ENCODE data around the gene PCYT1A.
A peak's percentile ranks its signal among the peaks of the same experiment; 100 is the strongest.
"Not testable (repeated sequence)": the region's sequence is repeated elsewhere in the genome, so short reads cannot be mapped to it uniquely, and the experiment has no call there.

PCYT1A gene

DNA sequence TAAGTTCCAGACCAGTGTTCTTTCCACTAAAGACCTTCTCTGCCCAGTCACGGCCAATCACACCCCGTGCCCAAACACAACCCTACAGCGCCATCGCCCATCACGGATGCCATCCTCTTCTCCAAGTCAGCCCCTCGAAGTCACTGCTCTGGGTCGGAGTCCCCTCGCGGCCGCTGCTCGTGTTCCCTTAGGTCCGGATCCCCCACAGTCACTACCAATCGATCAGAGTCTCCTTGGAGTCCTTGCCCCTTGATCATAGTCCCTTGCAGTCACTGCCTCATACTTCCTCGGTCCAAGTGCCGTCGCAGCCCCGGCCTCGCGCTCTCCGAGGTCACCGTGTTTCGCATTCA lies 461 bp downstream of the PCYT1A start:
- DNase-seq (ENCODE audit: low spot score), result no peak

DNA sequence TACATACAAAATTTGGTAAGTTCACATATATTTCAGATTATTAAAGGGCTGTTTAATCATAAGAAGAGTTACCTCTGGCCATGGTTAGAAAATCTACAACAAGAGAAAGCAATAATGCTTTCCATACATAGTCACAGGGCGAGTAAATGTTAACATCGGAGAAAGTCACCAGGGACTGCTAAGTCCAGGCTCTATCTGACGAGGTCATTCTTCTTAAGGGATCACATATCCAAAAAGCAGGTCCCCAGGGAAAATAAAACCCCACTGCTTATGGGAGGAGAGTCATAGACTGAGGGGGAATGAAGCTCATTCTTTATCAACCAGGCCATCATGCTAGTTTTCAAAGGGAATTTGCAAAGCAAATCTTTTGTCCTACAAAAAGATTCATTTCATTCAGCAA lies 3.1 kb downstream of the PCYT1A start:
- DNase-seq (ENCODE audit: low spot score), result no peak

DNA sequence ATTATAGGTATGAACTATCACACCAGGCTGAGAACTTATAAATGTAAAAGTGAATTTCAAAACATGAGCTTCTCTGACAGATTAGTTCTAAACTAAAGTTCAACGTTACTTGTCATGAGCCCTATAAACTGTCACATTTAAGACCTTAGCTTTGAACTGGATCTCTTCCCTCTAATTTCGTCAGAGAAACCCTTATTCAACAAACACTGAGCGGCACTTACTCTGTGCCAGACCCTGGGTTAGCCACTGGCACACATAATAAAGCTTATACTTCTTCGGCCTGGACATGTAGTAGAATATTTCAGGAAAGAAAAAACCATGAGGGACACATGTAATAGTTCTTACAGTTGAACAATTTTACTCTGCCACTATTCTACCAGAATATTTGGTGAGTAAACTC lies 5.6 kb downstream of the PCYT1A start:
- no peak for DNase-seq (ENCODE audit: low spot score)

DNA sequence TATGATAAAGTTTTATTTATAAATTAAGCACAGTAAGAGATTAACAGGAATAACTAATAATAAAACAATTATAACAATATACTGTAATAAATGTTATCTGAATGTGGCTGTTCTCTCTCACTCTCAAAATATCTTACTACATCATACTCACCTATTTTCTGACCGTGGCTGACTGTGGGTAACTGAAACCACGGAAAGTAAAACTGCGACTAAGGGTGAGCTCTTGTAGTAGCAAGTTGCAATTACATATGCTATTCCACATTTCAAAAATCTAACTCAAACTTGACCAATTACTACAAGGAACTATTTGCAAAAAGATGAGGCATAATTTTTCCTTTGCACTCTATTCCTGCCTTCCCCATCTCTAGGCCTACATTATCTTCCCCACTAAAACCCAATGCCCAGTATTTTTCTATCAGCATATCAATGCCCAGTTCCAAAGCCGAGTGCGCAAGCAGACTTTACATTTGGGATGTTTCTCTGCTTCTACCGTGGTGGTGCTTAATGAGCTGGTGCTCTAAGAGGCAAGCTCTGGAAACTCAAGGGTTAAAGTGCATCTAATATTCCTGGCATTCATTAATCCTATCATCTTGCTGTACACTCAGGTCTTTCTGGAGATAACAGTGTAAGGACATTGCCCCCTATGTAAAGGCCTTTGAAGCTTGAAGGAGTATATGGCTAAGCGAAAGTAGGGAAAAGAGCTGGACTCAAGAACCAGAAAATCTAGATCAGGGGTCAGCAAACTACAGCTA lies 6.7 kb downstream of the PCYT1A start:
- DNase-seq (ENCODE audit: low spot score), result no peak

DNA sequence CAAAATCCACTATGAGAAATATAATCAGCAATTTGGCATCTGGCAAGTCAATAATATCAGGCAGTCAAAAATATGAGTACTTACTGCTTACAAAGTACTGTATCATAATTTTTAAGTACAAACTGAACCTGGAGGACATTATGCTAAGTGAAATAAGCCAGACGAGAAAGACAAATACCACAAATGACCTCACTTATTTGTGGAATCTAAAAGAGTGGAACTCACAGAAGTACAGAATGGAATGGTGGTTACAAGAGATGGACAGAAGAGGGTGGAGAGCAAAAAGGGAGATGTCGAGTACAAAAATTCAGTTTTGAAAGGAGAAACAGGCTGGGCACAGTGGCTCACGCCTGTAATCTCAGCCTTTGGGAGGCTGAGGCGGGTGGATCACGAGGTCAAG lies 12.4 kb downstream of the PCYT1A start:
- no peak for DNase-seq (ENCODE audit: low spot score)

DNA sequence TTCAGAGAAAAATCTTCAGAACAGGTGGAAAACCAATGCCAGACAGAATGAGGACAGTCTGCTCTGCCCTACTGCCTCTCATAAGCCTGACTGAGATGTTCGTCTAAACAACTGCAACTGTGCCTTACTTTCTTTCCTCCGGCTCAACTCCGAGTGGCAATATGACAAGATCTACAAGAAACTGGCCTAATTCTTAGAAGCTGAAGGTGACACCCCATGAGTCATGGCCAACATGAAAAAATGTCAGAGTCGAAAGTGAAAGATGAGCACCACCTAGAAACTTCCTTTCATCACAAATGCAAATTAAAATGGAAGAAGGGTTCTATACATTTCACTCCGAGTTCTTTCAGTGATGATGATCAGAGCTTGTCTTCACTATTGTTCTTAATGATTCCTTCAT lies 12.9 kb downstream of the PCYT1A start:
- DNase-seq (ENCODE audit: low spot score), result no peak

DNA sequence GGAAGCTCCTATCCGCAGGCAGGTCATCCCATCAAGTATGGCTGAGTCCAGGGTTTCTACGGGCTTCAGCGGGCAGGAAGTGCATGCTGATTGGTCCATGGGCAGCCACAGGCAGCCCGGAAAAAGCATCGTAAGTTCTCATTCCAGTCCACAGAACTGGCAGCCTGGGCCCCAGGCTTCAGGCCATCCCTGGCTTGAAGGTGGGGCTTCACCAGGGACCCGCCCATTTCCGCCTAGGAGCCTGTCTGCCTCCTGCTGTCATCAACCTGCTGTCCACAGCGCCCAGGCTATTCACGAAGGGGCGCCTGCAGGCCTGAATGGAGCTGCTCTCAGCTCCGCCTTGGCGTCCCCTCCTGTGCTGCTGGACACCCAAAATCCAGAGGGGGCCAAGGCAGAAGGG lies 13.9 kb downstream of the PCYT1A start:
- no peak for DNase-seq (ENCODE audit: low spot score)

DNA sequence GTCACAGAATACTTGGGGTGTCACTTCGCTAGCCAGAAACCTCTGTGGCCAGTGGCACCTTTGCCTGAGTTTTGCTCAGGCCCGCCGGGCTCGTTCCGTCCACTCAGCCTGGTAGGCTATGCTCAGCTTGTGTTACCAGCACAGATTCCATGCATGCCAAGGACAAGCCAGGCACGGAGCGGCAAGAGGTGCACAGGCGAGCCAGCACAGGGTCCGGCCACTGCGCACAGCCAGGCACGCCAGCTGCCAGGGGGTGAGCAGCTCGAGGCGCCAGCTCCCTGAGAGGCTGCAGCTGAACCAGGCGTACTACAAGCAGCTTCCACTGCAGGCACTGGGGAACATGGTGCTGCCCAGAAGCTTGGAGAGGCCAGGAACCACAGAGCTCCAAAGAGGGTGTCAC lies 14.7 kb downstream of the PCYT1A start:
- DNase-seq (ENCODE audit: low spot score), result no peak

DNA sequence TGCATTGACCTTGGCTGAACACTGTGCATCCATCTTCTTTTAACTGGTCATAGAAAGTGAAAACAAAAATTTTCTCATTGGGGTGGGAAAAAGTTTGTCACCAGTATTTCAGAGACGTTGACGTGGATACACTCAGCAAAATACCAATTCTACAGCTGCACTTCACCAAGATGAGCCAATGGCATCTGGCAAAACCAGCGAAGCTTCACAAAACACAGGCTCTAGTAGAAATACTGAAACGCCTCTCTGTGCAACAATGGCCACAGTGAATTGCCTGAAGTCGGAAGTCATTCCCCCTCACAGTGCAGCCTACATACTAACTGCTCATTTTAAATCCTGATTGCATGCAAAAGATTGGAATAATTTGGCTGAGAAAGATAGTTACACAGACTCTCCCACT lies 17.0 kb downstream of the PCYT1A start:
- no peak for DNase-seq (ENCODE audit: low spot score)

DNA sequence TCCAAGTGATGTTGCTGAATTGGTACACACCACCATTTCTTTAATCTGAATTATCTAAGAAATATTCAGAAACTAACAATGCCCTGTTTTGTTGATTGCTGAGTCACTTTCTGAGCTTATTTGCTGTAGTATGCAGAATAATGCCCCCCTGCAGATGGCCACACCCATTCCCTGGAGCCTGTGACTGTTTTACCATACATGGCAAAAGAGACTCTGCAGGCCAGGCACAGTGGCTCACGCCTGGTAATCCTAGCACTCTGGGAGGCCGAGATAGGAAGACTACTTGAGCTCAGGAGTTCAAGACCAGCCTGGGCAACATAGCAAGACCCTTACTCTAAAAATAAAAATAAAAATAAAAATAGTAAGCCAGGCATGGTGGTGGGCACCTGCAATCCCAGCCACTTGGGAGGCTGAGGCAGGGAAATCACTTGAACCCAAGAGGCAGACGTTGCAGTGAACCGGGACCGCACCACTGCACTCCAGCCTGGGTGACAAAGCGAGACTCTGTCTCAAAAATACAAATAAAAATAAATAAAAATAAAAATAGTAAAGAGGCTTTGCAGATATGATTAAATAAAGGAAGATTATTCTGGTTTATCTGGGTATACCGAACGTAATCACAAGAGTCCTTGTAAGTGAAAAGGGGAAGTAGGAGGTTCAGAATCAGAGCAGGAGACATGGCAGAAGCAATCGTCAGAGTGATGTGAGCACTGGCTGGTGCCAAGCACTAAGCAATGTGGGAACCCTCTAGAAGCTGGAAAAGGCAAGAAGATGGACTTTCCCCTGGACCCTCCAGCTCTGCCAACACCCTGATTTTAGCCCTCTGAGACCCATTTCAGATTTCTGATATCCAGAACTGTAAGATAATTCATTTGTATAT lies 19.0 kb downstream of the PCYT1A start:
- peak; percentile 56 for DNase-seq (ENCODE audit: low spot score)

DNA sequence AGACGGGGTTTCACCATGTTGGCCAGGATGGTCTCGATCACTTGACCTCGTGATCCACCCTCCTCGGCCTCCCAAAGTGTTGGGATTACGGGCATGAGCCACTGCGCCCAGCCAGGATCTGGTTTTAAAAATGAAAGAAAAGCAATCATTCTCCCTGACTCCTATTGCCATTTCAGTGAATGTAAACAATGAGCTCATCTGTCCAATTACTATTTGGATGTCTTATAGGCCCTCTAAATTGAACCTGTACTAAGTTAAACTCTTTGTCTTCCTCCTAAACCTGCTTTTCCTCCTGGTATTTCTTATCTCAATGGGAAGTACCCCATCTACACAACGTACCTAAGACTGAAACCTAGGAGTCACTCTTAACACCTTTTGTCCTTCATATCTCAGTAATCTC lies 23.7 kb downstream of the PCYT1A start:
- DNase-seq (ENCODE audit: low spot score), result no peak

DNA sequence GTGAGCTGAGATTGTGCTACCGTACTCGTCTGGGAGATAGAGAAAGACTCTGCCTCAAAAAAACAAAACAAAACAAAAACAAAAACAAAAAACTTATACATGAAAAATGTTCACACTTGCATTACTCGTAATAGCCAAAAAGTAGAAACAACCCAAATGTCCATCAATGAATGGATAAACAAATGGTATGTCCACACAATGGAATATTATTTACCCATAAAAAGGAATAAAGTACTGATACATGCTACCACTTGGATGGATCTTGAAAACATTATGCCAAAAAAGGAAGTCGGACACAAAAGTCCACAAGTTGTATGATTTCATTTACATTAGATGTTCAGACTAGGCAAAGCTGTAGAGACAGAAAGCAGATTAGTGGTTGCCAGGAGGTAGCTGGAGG lies 26.7 kb downstream of the PCYT1A start:
- no peak for DNase-seq (ENCODE audit: low spot score)

DNA sequence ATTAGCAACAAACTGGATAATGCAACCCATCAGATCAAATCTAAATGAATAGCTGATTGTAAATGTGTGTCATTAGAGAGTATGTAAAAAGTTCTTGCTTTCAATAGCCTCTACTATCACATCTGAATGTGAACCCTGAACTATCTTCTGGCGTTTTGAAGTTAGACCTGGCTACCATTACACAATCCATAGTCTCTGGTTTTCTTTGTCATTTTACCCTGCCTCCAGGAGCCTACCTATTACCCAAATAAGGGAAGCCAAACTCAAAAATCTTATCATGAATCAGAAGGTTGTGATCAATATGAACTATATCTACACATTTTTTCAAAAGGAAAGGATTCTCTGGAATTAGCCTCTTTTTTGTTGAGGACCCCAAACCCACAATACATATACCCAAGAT lies 31.8 kb downstream of the PCYT1A start:
- no peak for DNase-seq (ENCODE audit: low spot score)

DNA sequence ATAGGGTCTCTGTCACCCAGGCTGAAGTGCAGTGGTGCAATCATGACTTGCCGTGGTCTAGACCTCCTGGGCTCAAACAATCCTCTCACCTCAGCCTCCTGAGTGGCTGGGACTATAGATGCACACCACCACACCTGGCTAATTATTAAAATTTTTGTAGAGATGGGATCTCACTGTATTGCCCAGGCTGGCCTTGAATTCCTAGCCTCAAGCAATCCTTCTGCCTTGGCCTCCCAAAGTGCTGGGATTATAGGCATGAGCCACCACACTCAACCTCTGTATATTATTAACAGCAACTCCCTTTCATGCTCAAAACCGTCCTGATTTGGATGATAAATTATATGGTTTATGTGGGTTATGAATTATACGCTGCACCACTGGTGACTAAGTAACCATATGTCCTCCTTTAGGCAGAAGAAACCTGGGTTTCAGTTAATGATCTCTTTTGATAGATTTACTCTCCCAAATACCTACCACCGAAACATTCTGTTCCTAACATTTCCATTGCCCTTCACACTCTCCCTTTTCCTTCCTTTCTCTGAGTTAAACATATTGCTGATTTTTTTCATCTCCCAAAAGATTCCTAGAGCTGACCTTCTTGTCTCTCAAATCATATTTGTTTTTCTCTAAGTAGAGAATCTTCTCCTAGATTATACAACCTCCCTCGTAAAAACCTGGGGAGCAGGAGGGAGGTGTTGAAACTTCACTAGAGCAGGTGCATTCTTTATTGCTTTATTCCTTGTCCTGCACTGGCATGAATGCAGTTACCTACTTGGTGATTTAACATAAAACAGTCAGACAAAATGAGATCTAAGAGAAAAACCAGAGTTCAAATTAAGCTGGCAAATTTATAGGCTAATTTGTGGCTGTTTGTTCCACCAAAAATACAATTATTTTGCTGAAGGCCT lies 32.9 kb downstream of the PCYT1A start:
- DNase-seq (ENCODE audit: low spot score), result no peak

DNA sequence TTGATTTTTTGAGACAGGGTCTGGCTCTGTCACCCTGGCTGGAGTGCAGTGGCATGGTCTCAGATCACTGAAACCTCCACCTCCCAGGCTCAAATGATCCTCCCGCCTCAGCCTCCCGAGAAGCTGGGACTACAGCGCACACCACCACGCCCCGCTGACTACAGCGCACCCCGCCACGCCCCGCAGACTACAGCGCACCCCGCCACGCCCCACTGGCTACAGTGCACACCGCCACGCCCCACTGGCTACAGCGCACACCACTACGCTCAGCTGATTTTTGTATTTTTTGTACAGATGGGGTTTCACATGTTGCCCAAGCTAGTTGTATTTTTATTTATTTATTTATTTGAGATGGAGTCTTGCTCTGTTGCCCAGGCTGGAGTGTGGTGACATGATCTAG lies 35.6 kb downstream of the PCYT1A start:
- no peak for DNase-seq (ENCODE audit: low spot score)

DNA sequence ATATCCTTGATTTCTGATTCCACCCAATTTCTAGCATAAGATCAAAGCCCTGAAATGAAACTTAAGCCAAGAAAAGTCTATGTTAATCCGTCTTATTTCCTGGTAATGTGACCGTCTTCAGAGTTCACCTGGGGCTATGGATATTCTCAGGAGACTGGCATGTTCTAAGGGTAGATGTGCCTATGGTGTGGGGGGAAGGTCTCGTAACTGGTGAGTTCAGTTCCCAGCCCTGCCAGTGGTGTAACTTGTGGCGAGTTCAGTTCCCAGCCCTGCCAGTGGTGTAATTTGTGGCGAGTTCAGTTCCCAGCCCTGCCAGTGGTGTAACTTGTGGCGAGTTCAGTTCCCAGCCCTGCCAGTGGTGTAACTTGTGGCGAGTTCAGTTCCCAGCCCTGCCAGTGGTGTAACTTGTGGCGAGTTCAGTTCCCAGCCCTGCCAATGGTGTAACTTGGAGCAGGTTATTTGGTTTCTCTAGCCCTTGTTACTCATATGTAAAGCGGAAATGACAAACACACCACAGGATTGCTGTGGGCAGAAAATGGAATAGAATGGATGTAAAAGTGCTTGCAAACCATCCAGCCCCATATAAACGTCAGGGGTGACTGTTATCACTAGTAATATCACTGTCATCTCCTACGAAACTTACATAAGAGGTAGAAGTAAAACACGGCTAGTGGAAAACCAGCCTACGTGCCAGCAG lies 40.8 kb downstream of the PCYT1A start:
- no peak for DNase-seq (ENCODE audit: low spot score)

DNA sequence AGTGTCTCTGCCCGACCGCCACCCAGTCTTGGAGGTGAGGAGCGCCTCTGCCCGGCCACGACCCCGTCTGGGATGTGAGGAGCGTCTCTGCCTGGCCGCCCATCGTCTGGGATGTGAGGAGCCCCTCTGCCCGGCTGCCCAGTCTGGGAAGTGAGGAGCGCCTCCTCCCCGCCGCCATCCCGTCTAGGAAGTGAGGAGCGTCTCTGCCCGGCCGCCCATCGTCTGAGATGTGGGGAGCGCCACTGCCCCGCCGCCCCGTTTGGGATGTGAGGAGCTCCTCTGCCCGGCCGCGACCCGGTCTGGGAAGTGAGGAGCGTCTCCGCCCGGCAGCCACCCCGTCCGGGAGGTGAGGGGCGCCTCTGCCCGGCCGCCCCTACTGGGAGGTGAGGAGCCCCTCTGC lies 43.4 kb downstream of the PCYT1A start:
- not testable (repeated sequence) for DNase-seq (ENCODE audit: low spot score)

DNA sequence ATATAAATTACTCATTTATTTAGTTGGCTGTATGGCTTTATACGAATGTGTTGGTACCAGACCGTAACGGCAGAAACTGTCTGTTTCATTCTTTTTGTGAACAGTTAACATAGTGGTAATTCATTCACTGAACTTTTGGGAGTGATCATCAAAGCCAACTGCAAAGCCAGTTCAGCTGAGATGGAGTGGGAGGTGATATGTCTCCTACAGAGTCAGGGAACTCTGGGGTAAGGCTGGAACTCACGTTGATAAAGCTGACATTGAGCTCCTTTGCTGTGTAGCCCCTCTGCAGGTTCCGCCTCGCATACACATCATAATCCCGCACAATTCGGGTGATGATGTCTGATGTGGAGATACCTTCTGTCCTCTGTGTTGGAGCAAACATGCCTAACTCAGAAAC lies 45.8 kb downstream of the PCYT1A start:
- no peak for DNase-seq (ENCODE audit: low spot score)

DNA sequence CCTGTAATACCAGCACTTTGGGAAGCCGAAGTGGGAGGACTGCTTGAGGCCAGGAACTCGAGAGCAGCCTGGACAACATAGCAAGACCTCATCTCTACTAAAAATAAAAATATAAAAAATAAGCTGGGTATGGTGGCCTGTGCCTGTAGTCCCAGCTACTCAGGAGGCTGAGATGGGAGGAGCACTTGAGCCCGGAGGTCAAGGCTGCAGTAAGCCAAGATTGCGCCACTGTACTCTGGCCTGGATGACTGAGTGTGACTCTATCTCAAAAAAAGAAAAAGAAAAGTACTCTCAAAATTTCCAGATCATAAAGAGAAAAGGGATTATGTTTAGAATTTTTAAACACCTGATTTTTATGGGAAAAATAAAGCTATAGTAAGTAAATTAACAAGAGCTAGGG lies 47.1 kb downstream of the PCYT1A start:
- DNase-seq (ENCODE audit: low spot score), result no peak

DNA sequence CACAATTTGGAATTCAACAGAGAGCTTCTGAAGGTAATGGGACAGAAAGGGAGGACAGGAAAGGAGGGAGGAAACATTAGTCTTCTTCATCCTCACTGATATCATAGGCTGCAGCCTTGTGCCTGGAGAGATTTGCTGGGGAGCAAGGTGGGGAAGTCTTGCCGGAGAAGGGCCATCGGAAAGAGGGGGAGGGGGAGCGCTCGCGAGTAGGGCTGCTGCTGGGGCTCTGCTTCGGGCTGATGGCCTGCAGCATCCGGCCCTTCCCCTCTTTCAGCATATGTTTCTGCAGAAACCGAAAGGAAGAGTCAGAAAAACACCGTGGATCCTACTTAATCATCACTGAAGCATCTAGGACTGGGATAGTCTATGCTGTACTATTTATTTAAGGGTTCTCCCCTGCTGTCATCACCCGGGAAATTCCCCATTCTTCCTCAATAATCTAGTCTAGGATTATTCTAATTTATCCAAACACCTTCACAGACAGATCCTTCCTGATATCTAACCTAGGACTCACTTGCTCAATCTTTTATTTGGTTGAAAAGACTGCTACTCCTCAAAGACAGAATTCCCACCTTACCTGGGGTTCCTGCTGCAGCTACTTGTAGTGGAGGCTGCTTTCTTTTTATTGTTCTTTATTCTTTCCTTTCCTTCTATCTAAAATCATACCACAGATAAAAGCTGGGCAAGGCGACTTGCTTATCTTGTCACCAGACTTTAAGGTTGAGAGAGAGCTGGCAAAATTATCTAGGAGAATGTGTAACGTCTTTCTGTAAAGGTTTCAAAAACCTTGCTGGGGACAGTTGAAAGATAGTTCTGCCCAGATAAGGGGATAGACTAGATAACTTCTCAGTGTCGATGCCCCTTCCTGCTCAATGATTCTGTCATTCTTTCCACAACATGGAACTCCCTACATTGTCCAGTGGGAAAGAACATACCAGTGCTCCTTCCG lies 48.6 kb downstream of the PCYT1A start:
- no peak for DNase-seq (ENCODE audit: low spot score)

DNA sequence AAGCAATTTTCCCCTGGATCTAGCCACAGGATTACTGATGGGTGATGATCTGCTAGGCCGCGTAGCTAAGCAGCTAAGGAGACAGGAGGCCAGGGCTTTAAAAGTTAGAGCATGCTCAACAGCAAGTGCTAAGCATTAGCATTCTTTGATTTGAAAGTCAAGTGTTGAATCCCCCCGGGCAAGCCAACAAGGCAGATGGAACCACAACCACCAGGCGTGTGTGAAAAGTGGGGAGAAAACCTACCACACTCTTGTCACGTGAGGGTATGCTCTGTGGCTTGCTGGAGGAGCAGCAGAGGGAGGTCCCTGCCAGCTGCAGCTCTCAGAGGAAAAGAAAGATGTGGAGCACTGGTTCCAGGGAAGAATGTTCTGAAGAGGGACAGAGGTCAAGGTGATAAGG lies 50.3 kb downstream of the PCYT1A start:
- DNase-seq (ENCODE audit: low spot score), result no peak
